GM06990 (cell line): ENCODE data around the gene CNOT1.

Experiments used
- DNase-seq: peaks from one replicate; pipeline ENCODE4 v3.0.0-alpha.2; 2011; ENCODE audit not compliant: insufficient read length; ENCODE audit errors: extremely low read depth
- H3K27me3 ChIP-seq: replicated peaks from 2 replicates; pipeline ENCODE4 v1.6.0; 2011; ENCODE audit warnings: low read length; ENCODE audit not compliant: control insufficient read depth, insufficient read depth
- H3K36me3 ChIP-seq: 2 replicates; pipeline ENCODE4 v1.5.1; 2011; ENCODE audit warnings: low read length; ENCODE audit not compliant: control insufficient read depth, insufficient read depth
- H3K4me3 ChIP-seq: replicated peaks from 2 replicates; pipeline ENCODE4 v1.5.1; 2011; ENCODE audit warnings: low read depth, mild to moderate bottlenecking, control low read depth, low read length
- TF ChIP-seq, protein P1 (sequence below): IDR thresholded peaks from 2 replicates; pipeline ENCODE4 v1.5.1; 2011; ENCODE audit warnings: low read length, control low read depth, mild to moderate bottlenecking, inconsistent platforms; ENCODE audit not compliant: insufficient read depth, poor library complexity, severe bottlenecking

The CNOT1 gene

DNA sequence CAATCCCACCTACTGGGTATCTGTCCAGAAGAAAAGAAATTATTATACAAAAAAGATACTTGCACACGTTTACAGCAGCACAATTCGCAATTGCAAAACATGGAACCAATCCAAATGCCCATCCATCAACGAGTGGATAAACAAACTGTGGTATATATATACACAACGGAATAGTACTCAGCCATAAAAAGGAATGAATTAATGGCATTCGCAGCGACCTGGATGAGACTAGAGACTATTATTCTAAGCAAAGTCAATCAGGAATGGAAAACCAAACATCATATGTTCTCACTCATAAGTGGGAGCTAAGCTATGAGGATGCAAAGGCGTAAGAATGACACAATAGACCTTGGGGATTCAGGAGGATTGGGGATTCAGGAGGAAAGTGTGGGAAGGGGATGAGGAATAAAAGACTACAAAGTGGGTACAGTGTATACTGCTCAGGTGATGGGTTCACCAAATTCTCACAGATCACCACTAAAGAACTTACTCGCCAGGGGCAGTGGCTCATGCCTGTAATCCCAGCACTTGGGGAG, 21.0 kb downstream of the CNOT1 start:
- TF ChIP-seq, protein P1, sequence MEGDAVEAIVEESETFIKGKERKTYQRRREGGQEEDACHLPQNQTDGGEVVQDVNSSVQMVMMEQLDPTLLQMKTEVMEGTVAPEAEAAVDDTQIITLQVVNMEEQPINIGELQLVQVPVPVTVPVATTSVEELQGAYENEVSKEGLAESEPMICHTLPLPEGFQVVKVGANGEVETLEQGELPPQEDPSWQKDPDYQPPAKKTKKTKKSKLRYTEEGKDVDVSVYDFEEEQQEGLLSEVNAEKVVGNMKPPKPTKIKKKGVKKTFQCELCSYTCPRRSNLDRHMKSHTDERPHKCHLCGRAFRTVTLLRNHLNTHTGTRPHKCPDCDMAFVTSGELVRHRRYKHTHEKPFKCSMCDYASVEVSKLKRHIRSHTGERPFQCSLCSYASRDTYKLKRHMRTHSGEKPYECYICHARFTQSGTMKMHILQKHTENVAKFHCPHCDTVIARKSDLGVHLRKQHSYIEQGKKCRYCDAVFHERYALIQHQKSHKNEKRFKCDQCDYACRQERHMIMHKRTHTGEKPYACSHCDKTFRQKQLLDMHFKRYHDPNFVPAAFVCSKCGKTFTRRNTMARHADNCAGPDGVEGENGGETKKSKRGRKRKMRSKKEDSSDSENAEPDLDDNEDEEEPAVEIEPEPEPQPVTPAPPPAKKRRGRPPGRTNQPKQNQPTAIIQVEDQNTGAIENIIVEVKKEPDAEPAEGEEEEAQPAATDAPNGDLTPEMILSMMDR = no peak
- Histone ChIP-seq H3K36me3 (peaks cover 5% of the 10 kb centered on the region), H3K27me3 (no peaks in the 10 kb centered on the region), H3K4me3 (no peak overlapping the region)
- DNase-seq = no peak

- Histone ChIP-seq H3K4me3 (no peak overlapping the region), H3K36me3 (peaks cover 4% of the 10 kb centered on the region), H3K27me3 (no peaks in the 10 kb centered on the region)
- DNase-seq = no peak
- TF ChIP-seq, protein P1 = no peak
These were observed 24.1 kb downstream of the CNOT1 start for GRCh38 chr16:58605562-58605961.

DNA sequence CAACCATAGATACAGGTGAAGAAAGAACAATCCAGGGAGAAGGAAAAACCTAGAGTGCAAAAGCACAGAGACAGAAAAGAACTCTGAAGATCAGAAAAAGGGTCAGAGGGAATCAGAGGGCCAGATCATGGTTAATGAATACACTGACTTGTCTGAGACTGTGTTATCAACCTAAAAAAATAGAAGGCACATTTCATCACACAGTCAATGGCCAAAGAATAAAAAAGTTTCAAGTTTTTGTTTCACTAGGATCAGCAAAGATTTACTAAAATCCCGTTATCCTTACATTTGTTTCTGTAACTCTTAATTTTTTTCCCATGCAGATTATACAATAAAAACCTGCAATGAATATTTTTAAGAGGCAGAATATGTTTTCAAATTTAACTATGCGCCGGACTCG, 38.5 kb downstream of the CNOT1 start:
- H3K36me3 ChIP-seq = peaks cover 10% of the 10 kb centered on the region
- TF ChIP-seq, protein P1 = no peak
- DNase-seq = no peak
- H3K4me3 ChIP-seq = no peak overlapping the region
- H3K27me3 ChIP-seq = no peaks in the 10 kb centered on the region

DNA sequence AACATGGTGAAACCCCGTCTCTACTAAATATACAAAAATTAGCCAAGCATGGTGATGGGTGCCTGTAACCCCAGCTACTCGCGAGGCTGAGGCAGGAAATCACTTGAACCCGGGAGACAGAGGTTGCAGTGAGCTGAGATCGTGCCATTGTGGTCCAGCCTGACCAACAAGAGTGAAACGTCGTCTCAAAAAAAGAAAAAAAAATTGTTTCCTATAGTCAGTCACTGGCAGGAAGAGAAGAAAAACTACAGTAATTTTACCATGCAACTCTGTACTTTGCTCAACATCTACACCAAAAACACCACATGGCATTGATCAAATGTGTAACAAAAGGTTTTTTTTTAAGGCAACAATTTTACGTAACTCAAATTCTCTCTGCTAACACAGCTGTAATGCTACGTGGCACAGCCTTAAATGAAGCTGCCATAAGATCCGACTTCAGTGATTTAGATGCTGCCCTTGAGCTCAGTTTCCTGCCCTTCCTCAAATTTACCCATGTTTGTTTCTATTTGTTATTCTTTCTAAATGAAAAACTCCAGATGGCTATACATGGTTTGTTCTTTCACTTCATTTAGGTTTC, 40.2 kb downstream of the CNOT1 start:
- Histone ChIP-seq H3K36me3 (peaks cover 11% of the 10 kb centered on the region), H3K27me3 (no peaks in the 10 kb centered on the region), H3K4me3 (no peak overlapping the region)
- TF ChIP-seq, protein P1 = no peak
- DNase-seq = no peak

- TF ChIP-seq, protein P1 = no peak
- Histone ChIP-seq H3K36me3 (peaks cover 10% of the 10 kb centered on the region), H3K4me3 (no peak overlapping the region), H3K27me3 (no peaks in the 10 kb centered on the region)
- no peak for DNase-seq
These were observed 41.2 kb downstream of the CNOT1 start for GRCh38 chr16:58588406-58588805.
